NB4 (cell line): ENCODE data around the gene CCM2.

Experiments
- DNase-seq: peaks from one replicate; pipeline ENCODE4 v3.0.0; 2010; ENCODE audit warnings: low read depth
- H3K4me3 ChIP-seq: one replicate; pipeline ENCODE4 v1.5.1; 2011; ENCODE audit warnings: mild to moderate bottlenecking, low read depth, low read length, moderate library complexity
- CTCF ChIP-seq: IDR thresholded peaks from one replicate; pipeline ENCODE4 v1.5.1; 2012; ENCODE audit warnings: low read depth, low read length
- MAX ChIP-seq: IDR thresholded peaks from 2 replicates; pipeline ENCODE4 v1.6.1; 2011; ENCODE audit warnings: low read depth, low read length
- MYC ChIP-seq: IDR thresholded peaks from 2 replicates; pipeline ENCODE4 v1.6.1; 2011; ENCODE audit warnings: low read depth, low read length
- POLR2A ChIP-seq: IDR thresholded peaks from 2 replicates; pipeline ENCODE4 v1.6.1; 2011; ENCODE audit warnings: mild to moderate bottlenecking; ENCODE audit not compliant: insufficient read length; ENCODE audit errors: extremely low read depth

The CCM2 gene

GRCh38 chr7:45075355-45075644 is 75.3 kb downstream of the CCM2 start:
- no peak overlapping the region for H3K4me3 ChIP-seq
- no peak for DNase-seq
- no peak for TF ChIP-seq MAX
- TF ChIP-seq CTCF: no peak
- no peak for TF ChIP-seq POLR2A
- no peak for TF ChIP-seq MYC

GRCh38 chr7:45075871-45076796 is 76.1 kb downstream of the CCM2 start:
- no peak for DNase-seq
- no peak for TF ChIP-seq CTCF
- TF ChIP-seq MAX: no peak
- TF ChIP-seq MYC: no peak
- TF ChIP-seq POLR2A: no peak
- no peak overlapping the region for H3K4me3 ChIP-seq

DNA sequence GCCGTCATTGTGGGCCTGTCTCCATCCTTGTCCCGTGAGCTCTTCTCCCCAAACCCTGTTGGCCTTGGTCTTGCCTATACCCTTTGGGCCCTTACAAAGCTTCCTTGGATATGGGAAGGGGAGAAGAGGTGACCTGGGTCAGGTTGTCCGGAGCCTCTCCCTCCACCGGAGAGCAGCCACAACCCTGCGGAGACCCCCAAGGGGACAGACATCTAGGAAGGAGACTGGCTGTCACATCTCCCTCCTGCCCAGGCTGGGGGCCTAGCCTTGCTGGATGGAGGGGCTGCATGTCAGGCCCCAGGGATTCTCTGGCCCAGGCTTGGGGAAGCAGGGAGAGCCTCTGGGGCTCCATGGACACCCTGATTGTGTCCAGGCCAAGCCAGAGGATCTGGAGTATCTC is 76.9 kb downstream of the CCM2 start:
- DNase-seq: no peak
- TF ChIP-seq MYC (no peak), CTCF (no peak), POLR2A (no peak), MAX (no peak)

GRCh38 chr7:45077579-45077978 is 77.6 kb downstream of the CCM2 start:
- DNase-seq: no peak
- H3K4me3 ChIP-seq: no peak overlapping the region
- TF ChIP-seq CTCF (no peak), MYC (no peak), MAX (no peak), POLR2A (no peak)

More for the DNA sequence above, 76.9 kb downstream of the CCM2 start:
- H3K4me3 ChIP-seq: no peak overlapping the region

GRCh38 chr7:45078125-45078681 is 78.2 kb downstream of the CCM2 start:
- TF ChIP-seq CTCF (no peak), MYC (no peak), POLR2A (no peak), MAX (no peak)
- H3K4me3 ChIP-seq: no peak overlapping the region
- DNase-seq: no peak
